Psoas muscle (tissue), 8 donors: ENCODE data around the gene ADAD2. TPM values are rescaled to one million over a fixed set of nuclear protein-coding genes. Genes with fewer than 3 reads are reported as not detected.

Source experiments
- ATAC-seq, 4 donors: fragments of 200-7000 bp; cut with Tn5 transposase; one replicate each; pipeline ENCODE4 v1.9.1; 2020; ENCODE audit warnings: moderate library complexity in 3 of 4, mild to moderate bottlenecking in 2 of 4
- DNase-seq, 2 donors: peaks; one replicate each; pipeline ENCODE4 v3.0.0-alpha.2; 2020
- H3K27ac ChIP-seq: fragments of 200-600 bp; one replicate; pipeline ENCODE4 v1.8.0; 2022
- H3K27me3 ChIP-seq, 3 donors: fragments of 200-600 bp in 1 of 3; one replicate each; pipeline versions ENCODE4 v1.6.1 to v1.8.0; 2013 to 2022; ENCODE audit warnings: low read length in 2 of 3, mild to moderate bottlenecking in 2 of 3, moderate library complexity in 1 of 3; ENCODE audit not compliant: insufficient read depth in 3 of 3
- H3K36me3 ChIP-seq, 2 donors: fragments of 200-600 bp in 1 of 2; one replicate each; pipeline versions ENCODE4 v1.6.1 to v1.8.0; 2013 to 2022; ENCODE audit warnings: low read depth in 1 of 2, mild to moderate bottlenecking in 1 of 2, moderate library complexity in 1 of 2; ENCODE audit not compliant: insufficient read depth in 1 of 2
- H3K4me1 ChIP-seq: fragments of 200-600 bp; one replicate; pipeline ENCODE4 v1.8.0; 2022
- H3K4me3 ChIP-seq: fragments of 200-600 bp; one replicate; pipeline ENCODE4 v1.8.0; 2022; ENCODE audit warnings: mild to moderate bottlenecking
- H3K9me3 ChIP-seq: fragments of 200-600 bp; one replicate; pipeline ENCODE4 v1.8.0; 2022
- WGBS, 3 donors: extraction: QIAGEN DNeasy Blood & Tissue Kit; methylation state at CpG; one replicate each; pipeline versions ENCODE4 v1.1.6 to v1.1.7; 2013; 5-methylcytosine and 5-hydroxymethylcytosine counted together
- intact Hi-C, 2 donors: fragments of 100-400 bp; cut with DNase I; formaldehyde crosslinking; loops; one replicate each; pipeline versions ENCODE4 v1.11.0 to v1.14.2; 2022
- polyA plus RNA-seq, 3 donors: library from polyadenylated mRNA; stranded (reverse); fragments of 200-250 nt; gene quantifications; one replicate each; pipeline ENCODE4 v1.2.3, GENCODE V29; 2013
- total RNA-seq, 4 donors: library from RNA; stranded (reverse); fragmentation: NEBNext Ultra II Directional in 2 of 4; extraction: Animal tissue kit (Norgen Biotek cat#: 25700) in 2 of 4; gene quantifications; one replicate each; pipeline versions ENCODE4 v1.2.1 to v1.2.4, GENCODE V29; 2021 to 2023
- TF ChIP-seq, protein P1 (sequence below): fragments of 200-600 bp; IDR thresholded peaks from one replicate; pipeline ENCODE4 v1.8.0; 2022; ENCODE audit warnings: antibody characterized with exemption
- donor health status: healthy with polysubstance abuse.
- donor health status: DM: no; HTN: no; CAD: no; lungs with moderate emphysema.
- donor health status: Bipolar disorder and iron deficiency.
- donor health status: healthy.
- donor health status: DM: yes; HTN: yes; CAD: no.
- donor health status: DM: no; HTN: no; CAD: no.
- donor health status: DM: no; HTN: no; CAD: no.
- donor health status: DM: yes; HTN: yes; CAD: no.

The ADAD2 gene
- total and polyA plus RNA-seq, 7 donors = 0.17 to 0.69 (median 0.18) TPM; not detected in 4

DNA sequence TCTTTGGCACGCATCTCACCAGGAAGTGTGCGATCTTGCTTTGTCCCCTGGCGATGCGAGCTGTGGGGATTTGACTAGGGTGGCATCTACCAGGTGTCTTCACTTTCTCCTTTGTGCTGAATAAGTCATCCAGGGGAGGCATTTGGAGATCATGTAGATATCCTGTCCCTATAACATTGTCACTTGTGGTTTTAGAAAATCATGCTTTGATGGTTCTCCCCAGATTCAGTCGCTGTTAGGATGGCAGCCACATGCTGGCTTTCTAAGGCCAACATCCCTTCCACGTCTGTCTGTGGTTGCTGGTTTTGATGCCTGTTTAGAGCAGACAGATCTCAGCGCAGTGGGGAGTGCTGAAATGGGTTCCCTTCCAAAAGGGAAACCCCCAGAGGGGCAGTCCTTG, 2.5 kb downstream of the ADAD2 start:
- no peaks in the 10 kb centered on the region for H3K4me1 ChIP-seq
- H3K27ac ChIP-seq = no peak overlapping the region
- no peaks in the 10 kb centered on the region for H3K36me3 ChIP-seq
- no peaks in the 10 kb centered on the region for H3K9me3 ChIP-seq
- TF ChIP-seq, protein P1, sequence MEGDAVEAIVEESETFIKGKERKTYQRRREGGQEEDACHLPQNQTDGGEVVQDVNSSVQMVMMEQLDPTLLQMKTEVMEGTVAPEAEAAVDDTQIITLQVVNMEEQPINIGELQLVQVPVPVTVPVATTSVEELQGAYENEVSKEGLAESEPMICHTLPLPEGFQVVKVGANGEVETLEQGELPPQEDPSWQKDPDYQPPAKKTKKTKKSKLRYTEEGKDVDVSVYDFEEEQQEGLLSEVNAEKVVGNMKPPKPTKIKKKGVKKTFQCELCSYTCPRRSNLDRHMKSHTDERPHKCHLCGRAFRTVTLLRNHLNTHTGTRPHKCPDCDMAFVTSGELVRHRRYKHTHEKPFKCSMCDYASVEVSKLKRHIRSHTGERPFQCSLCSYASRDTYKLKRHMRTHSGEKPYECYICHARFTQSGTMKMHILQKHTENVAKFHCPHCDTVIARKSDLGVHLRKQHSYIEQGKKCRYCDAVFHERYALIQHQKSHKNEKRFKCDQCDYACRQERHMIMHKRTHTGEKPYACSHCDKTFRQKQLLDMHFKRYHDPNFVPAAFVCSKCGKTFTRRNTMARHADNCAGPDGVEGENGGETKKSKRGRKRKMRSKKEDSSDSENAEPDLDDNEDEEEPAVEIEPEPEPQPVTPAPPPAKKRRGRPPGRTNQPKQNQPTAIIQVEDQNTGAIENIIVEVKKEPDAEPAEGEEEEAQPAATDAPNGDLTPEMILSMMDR = no peak
- no peaks in the 10 kb centered on the region for H3K27me3 ChIP-seq
- intact Hi-C loops = no loop called here
- H3K4me3 ChIP-seq = no peak overlapping the region
- WGBS, 3 donors = 72 to 80% (median 72%) methylated on average over 7 of the region's 7 CpGs
- no peak for ATAC-seq
- no peak for DNase-seq

- H3K27me3 ChIP-seq = no peaks in the 10 kb centered on the region
- intact Hi-C loops = no loop called here
- no peak overlapping the region for H3K4me3 ChIP-seq
- DNase-seq (no peak), ATAC-seq (no peak)
- H3K4me1 ChIP-seq = no peaks in the 10 kb centered on the region
- no peaks in the 10 kb centered on the region for H3K36me3 ChIP-seq
- H3K9me3 ChIP-seq = no peaks in the 10 kb centered on the region
- H3K27ac ChIP-seq = no peak overlapping the region
- WGBS, 3 donors = 79 to 84% (median 80%) methylated on average over 11 of the region's 11 CpGs
- TF ChIP-seq, protein P1 = no peak
Observed at GRCh38 chr16:84194018-84194417, 3.1 kb downstream of the ADAD2 start.

GRCh38 chr16:84194470-84195200, 3.7 kb downstream of the ADAD2 start:
- Histone ChIP-seq H3K27ac (no peak overlapping the region), H3K36me3 (no peaks in the 10 kb centered on the region), H3K4me1 (no peaks in the 10 kb centered on the region), H3K9me3 (no peaks in the 10 kb centered on the region), H3K27me3 (no peaks in the 10 kb centered on the region), H3K4me3 (no peak overlapping the region)
- TF ChIP-seq, protein P1 = no peak
- no peak for DNase-seq
- intact Hi-C loops = no loop called here
- no peak for ATAC-seq
- WGBS, 3 donors = 56 to 62% (median 59%) methylated on average over 34 of the region's 34 CpGs

GRCh38 chr16:84195201-84196093, 4.5 kb downstream of the ADAD2 start:
- Histone ChIP-seq H3K4me3 (no peak overlapping the region), H3K27me3 (no peaks in the 10 kb centered on the region), H3K27ac (no peak overlapping the region), H3K36me3 (no peaks in the 10 kb centered on the region), H3K4me1 (no peaks in the 10 kb centered on the region), H3K9me3 (no peaks in the 10 kb centered on the region)
- ATAC-seq = no peak
- WGBS, 3 donors = 68 to 76% (median 75%) methylated on average over 34 to 38 of the region's 38 CpGs
- DNase-seq = no peak
- intact Hi-C loops = no loop called here
- TF ChIP-seq, protein P1 = no peak
